ENCODE data around the gene APCDD1.

The APCDD1 gene

GRCh38 chr18:10454681-10455557, 484 bp downstream of the APCDD1 start:
- Histone ChIP-seq H3K9me3 (ENCODE audit: control insufficient read depth, low read length) (no peaks in the 10 kb centered on the region), H3K36me3 (ENCODE audit: control insufficient read depth, insufficient read depth, low read length) (no peaks in the 10 kb centered on the region), H3K4me3 (ENCODE audit: extremely low read depth, insufficient read depth, low read length, poor library complexity, severe bottlenecking) (peak overlapping the region; percentile 58), H3K4me1 (ENCODE audit: control insufficient read depth, insufficient read depth, low read length, poor library complexity, severe bottlenecking) (peaks cover 11% of the 10 kb centered on the region), H3K27ac (ENCODE audit: low read depth, low read length, severe bottlenecking) (peak overlapping the region; percentile 29)
- 0 to 1% methylated on average over 58 to 84 of the region's 94 CpGs for WGBS, 2 experiments (ENCODE audit: insufficient coverage in 2 of 2)

GRCh38 chr18:10455726-10456453, 1.5 kb downstream of the APCDD1 start:
- peak overlapping the region; percentile 58 for H3K4me3 ChIP-seq (ENCODE audit: extremely low read depth, insufficient read depth, low read length, poor library complexity, severe bottlenecking)
- WGBS, 2 experiments (ENCODE audit: insufficient coverage in 2 of 2): 15 to 27% methylated on average over 12 to 16 of the region's 16 CpGs

GRCh38 chr18:10456718-10457117, 2.3 kb downstream of the APCDD1 start:
- no peaks in the 10 kb centered on the region for H3K36me3 ChIP-seq (ENCODE audit: control insufficient read depth, insufficient read depth, low read length)
- H3K9me3 ChIP-seq (ENCODE audit: control insufficient read depth, low read length): no peaks in the 10 kb centered on the region
- H3K27ac ChIP-seq (ENCODE audit: low read depth, low read length, severe bottlenecking): no peak overlapping the region
- peaks cover 11% of the 10 kb centered on the region for H3K4me1 ChIP-seq (ENCODE audit: control insufficient read depth, insufficient read depth, low read length, poor library complexity, severe bottlenecking)
- H3K4me3 ChIP-seq (ENCODE audit: extremely low read depth, insufficient read depth, low read length, poor library complexity, severe bottlenecking): no peak overlapping the region
- WGBS, 2 experiments (ENCODE audit: insufficient coverage in 2 of 2): 73 to 84% methylated on average over 3 of the region's 4 CpGs

More at GRCh38 chr18:10455726-10456453, 1.5 kb downstream of the APCDD1 start:
- no peaks in the 10 kb centered on the region for H3K9me3 ChIP-seq (ENCODE audit: control insufficient read depth, low read length)
- peaks cover 11% of the 10 kb centered on the region for H3K4me1 ChIP-seq (ENCODE audit: control insufficient read depth, insufficient read depth, low read length, poor library complexity, severe bottlenecking)
- no peaks in the 10 kb centered on the region for H3K36me3 ChIP-seq (ENCODE audit: control insufficient read depth, insufficient read depth, low read length)
- H3K27ac ChIP-seq (ENCODE audit: low read depth, low read length, severe bottlenecking): no peak overlapping the region

DNA sequence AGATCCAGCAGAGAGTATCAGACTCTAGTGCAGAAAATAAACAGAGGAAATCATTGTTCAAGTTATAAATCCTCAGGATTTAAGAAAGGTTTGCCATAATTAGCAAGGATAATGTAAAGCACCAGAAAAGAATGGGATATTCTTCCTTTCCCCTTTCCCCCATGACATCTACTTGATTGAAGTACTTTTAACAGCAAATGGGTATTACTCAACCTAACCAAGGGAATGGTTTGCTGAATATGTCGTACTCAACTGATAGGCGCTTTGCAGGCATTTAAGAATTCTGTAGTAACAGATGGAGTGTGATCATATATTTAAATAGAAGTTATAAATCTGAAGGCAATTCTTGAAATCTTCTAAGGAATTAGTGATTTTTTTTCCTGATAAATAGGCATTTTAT, 2.7 kb downstream of the APCDD1 start:
- Histone ChIP-seq H3K27ac (ENCODE audit: low read depth, low read length, severe bottlenecking) (no peak overlapping the region), H3K4me3 (ENCODE audit: extremely low read depth, insufficient read depth, low read length, poor library complexity, severe bottlenecking) (no peak overlapping the region)
- 93% methylated on average over 2 of the region's 2 CpGs; no CpG with 5 or more reads in 1 of the 2 experiments for WGBS, 2 experiments (ENCODE audit: insufficient coverage in 2 of 2)

DNA sequence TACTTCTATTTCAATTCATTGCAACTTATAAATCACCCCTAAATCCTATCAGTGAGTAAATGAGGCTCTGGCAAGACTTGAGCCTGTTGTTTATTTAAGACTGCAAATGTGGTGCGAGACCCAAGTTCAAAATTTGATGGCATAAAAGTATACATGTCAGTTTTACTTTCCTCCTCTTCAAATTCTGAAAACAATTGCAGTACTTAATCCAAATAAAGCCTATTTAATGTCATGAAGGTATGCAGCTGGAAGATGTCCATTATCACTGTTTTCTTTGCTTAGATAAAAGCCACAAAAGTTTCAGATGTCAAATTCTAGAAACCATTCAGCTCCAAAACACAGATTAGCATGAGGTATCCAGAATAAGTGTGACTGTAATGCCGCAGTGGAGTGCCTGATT, 3.3 kb downstream of the APCDD1 start:
- no peak overlapping the region for H3K4me3 ChIP-seq (ENCODE audit: extremely low read depth, insufficient read depth, low read length, poor library complexity, severe bottlenecking)
- 60% methylated on average over 1 of the region's 2 CpGs; no CpG with 5 or more reads in 1 of the 2 experiments for WGBS, 2 experiments (ENCODE audit: insufficient coverage in 2 of 2)
- no peak overlapping the region for H3K27ac ChIP-seq (ENCODE audit: low read depth, low read length, severe bottlenecking)
- H3K9me3 ChIP-seq (ENCODE audit: control insufficient read depth, low read length): no peaks in the 10 kb centered on the region
- no peaks in the 10 kb centered on the region for H3K36me3 ChIP-seq (ENCODE audit: control insufficient read depth, insufficient read depth, low read length)
- H3K4me1 ChIP-seq (ENCODE audit: control insufficient read depth, insufficient read depth, low read length, poor library complexity, severe bottlenecking): peaks cover 11% of the 10 kb centered on the region

More for the DNA sequence above, 2.7 kb downstream of the APCDD1 start:
- Histone ChIP-seq H3K9me3 (ENCODE audit: control insufficient read depth, low read length) (no peaks in the 10 kb centered on the region), H3K4me1 (ENCODE audit: control insufficient read depth, insufficient read depth, low read length, poor library complexity, severe bottlenecking) (peaks cover 11% of the 10 kb centered on the region), H3K36me3 (ENCODE audit: control insufficient read depth, insufficient read depth, low read length) (no peaks in the 10 kb centered on the region)

GRCh38 chr18:10458691-10459090, 4.3 kb downstream of the APCDD1 start:
- WGBS, 2 experiments (ENCODE audit: insufficient coverage in 2 of 2): 91 to 100% methylated on average over 3 to 4 of the region's 5 CpGs
- Histone ChIP-seq H3K9me3 (ENCODE audit: control insufficient read depth, low read length) (no peaks in the 10 kb centered on the region), H3K4me3 (ENCODE audit: extremely low read depth, insufficient read depth, low read length, poor library complexity, severe bottlenecking) (no peak overlapping the region), H3K36me3 (ENCODE audit: control insufficient read depth, insufficient read depth, low read length) (no peaks in the 10 kb centered on the region), H3K4me1 (ENCODE audit: control insufficient read depth, insufficient read depth, low read length, poor library complexity, severe bottlenecking) (peaks cover 11% of the 10 kb centered on the region), H3K27ac (ENCODE audit: low read depth, low read length, severe bottlenecking) (no peak overlapping the region)

GRCh38 chr18:10459587-10459986, 5.2 kb downstream of the APCDD1 start:
- H3K27ac ChIP-seq (ENCODE audit: low read depth, low read length, severe bottlenecking): no peak overlapping the region
- no CpG with 5 or more reads among the region's 1 CpG for WGBS, 2 experiments (ENCODE audit: insufficient coverage in 2 of 2)
- H3K4me1 ChIP-seq (ENCODE audit: control insufficient read depth, insufficient read depth, low read length, poor library complexity, severe bottlenecking): peaks cover 11% of the 10 kb centered on the region
- no peak overlapping the region for H3K4me3 ChIP-seq (ENCODE audit: extremely low read depth, insufficient read depth, low read length, poor library complexity, severe bottlenecking)
- no peaks in the 10 kb centered on the region for H3K9me3 ChIP-seq (ENCODE audit: control insufficient read depth, low read length)
- no peaks in the 10 kb centered on the region for H3K36me3 ChIP-seq (ENCODE audit: control insufficient read depth, insufficient read depth, low read length)

GRCh38 chr18:10460414-10461018, 6.1 kb downstream of the APCDD1 start:
- H3K4me3 ChIP-seq (ENCODE audit: extremely low read depth, insufficient read depth, low read length, poor library complexity, severe bottlenecking): no peak overlapping the region
- 90 to 100% methylated on average over 3 to 8 of the region's 8 CpGs for WGBS, 2 experiments (ENCODE audit: insufficient coverage in 2 of 2)
- no peak overlapping the region for H3K27ac ChIP-seq (ENCODE audit: low read depth, low read length, severe bottlenecking)
- H3K4me1 ChIP-seq (ENCODE audit: control insufficient read depth, insufficient read depth, low read length, poor library complexity, severe bottlenecking): peaks cover 8% of the 10 kb centered on the region
- H3K36me3 ChIP-seq (ENCODE audit: control insufficient read depth, insufficient read depth, low read length): no peaks in the 10 kb centered on the region
- H3K9me3 ChIP-seq (ENCODE audit: control insufficient read depth, low read length): no peaks in the 10 kb centered on the region

GRCh38 chr18:10461989-10462388, 7.6 kb downstream of the APCDD1 start:
- H3K4me1 ChIP-seq (ENCODE audit: control insufficient read depth, insufficient read depth, low read length, poor library complexity, severe bottlenecking): peaks cover 5% of the 10 kb centered on the region
- H3K4me3 ChIP-seq (ENCODE audit: extremely low read depth, insufficient read depth, low read length, poor library complexity, severe bottlenecking): no peak overlapping the region
- 100% methylated on average over 1 of the region's 4 CpGs for whole genome bisulfite sequencing, 2 experiments (ENCODE audit: insufficient coverage in 2 of 2)
- no peak overlapping the region for H3K27ac ChIP-seq (ENCODE audit: low read depth, low read length, severe bottlenecking)
- no peaks in the 10 kb centered on the region for H3K9me3 ChIP-seq (ENCODE audit: control insufficient read depth, low read length)
- H3K36me3 ChIP-seq (ENCODE audit: control insufficient read depth, insufficient read depth, low read length): no peaks in the 10 kb centered on the region

DNA sequence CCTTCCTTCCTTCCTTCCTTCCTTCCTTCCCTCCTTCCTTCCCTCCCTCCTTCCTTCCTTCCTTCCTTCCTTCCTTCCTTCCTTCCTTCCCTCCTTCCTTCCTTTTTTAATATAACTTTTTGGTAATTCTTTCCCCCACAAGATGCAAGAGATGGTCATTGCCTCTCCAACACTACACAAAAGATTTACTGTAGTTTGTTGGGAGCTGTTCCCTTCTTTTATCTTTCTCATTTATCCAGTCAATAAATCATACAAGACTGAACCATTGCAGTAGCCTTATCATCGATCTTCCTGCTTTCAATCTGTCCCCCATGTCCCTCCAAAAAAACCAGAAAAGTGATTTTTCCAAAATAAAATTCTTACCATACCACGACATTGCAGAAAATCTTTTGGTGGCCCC, 8.2 kb downstream of the APCDD1 start:
- WGBS, 2 experiments (ENCODE audit: insufficient coverage in 2 of 2): 92 to 94% methylated on average over 2 of the region's 2 CpGs

More for the DNA sequence above, 8.2 kb downstream of the APCDD1 start:
- Histone ChIP-seq H3K9me3 (ENCODE audit: control insufficient read depth, low read length) (no peaks in the 10 kb centered on the region), H3K27ac (ENCODE audit: low read depth, low read length, severe bottlenecking) (no peak overlapping the region), H3K4me3 (ENCODE audit: extremely low read depth, insufficient read depth, low read length, poor library complexity, severe bottlenecking) (no peak overlapping the region), H3K4me1 (ENCODE audit: control insufficient read depth, insufficient read depth, low read length, poor library complexity, severe bottlenecking) (peaks cover 5% of the 10 kb centered on the region), H3K36me3 (ENCODE audit: control insufficient read depth, insufficient read depth, low read length) (no peaks in the 10 kb centered on the region)

All from mesodermal cell (in vitro differentiated cells).